K562 (cell line): ENCODE results near the gene MRAP2. TPM values are rescaled to one million over a fixed set of nuclear protein-coding genes. Genes with fewer than 3 reads are reported as not detected.

Experiments
- ELF1 ChIP-seq: fragments of 200-800 bp; sonication (Bioruptor generic); IDR thresholded peaks from 2 replicates; pipeline ENCODE4 v1.6.1; 2016; ENCODE audit warnings: missing genetic modification characterization, missing compliant biosample characterization
- MCM7 ChIP-seq, 2 experiments: fragments of 450-650 bp; IDR thresholded peaks; 2 replicates each; pipeline ENCODE4 v1.6.1; 2016 to 2018
- MEIS2 ChIP-seq: fragments of 450-650 bp; IDR thresholded peaks from 2 replicates; pipeline ENCODE4 v1.6.1; 2014; ENCODE audit warnings: mild to moderate bottlenecking; ENCODE audit not compliant: partially characterized antibody
- PHB2 ChIP-seq: fragments of 450-650 bp; IDR thresholded peaks from 2 replicates; pipeline ENCODE4 v1.6.1; 2017; ENCODE audit warnings: low read depth
- POLR2B ChIP-seq: fragments of 450-650 bp; IDR thresholded peaks from 2 replicates; pipeline ENCODE4 v1.6.1; 2018; ENCODE audit warnings: low read depth; ENCODE audit not compliant: partially characterized antibody
- SOX6 ChIP-seq: fragments of 450-650 bp; IDR thresholded peaks from 2 replicates; pipeline ENCODE4 v1.6.1; 2014; ENCODE audit warnings: mild to moderate bottlenecking
- TAL1 ChIP-seq: fragments of 450-650 bp; IDR thresholded peaks from 2 replicates; pipeline ENCODE4 v1.6.1; 2016; ENCODE audit warnings: mild to moderate bottlenecking
- TCFL5 ChIP-seq: fragments of 250-450 bp; sonication (Bioruptor Pico); conservative IDR thresholded peaks from 2 replicates; pipeline ENCODE4 v1.6.1; 2021; ENCODE audit warnings: mild to moderate bottlenecking, moderate library complexity, matching md5 sums
- ZNF239 ChIP-seq: fragments of 250-450 bp; sonication (Bioruptor Pico); IDR thresholded peaks from 2 replicates; pipeline ENCODE4 v1.4.0; 2020; ENCODE audit warnings: mild to moderate bottlenecking
- ZNF830 ChIP-seq: fragments of 250-450 bp; sonication (Bioruptor Pico); IDR thresholded peaks from 2 replicates; pipeline ENCODE4 v1.5.0; 2021; ENCODE audit warnings: mild to moderate bottlenecking
- polyA plus RNA-seq, 8 experiments: library from polyadenylated mRNA; depleted of rRNA in 4 of 8; stranded (reverse) in 5 of 8; unstranded in 3 of 8; fragments of >200 nt; fragmentation: Nextera tagmentation in 2 of 8; fragmentation: Illumina TruSeq in 1 of 8; extraction: Ambion mirVana in 2 of 8; extraction: Trizol in 1 of 8; gene quantifications; 2 replicates each; pipeline versions ENCODE4 v1.2.1 to v1.2.3, GENCODE V29; 2011 to 2014; ENCODE audit warnings: inconsistent platforms in 1 of 8, missing spikeins in 1 of 8
- total RNA-seq, 7 experiments: library from RNA; depleted of rRNA in 6 of 7; stranded (reverse); fragments of >200 nt in 6 of 7; fragmentation: Illumina TruSeq in 2 of 7; extraction: Trizol in 2 of 7; gene quantifications; 2 replicates each; pipeline versions ENCODE4 v1.2.1 to v1.2.3, GENCODE V29; 2011 to 2021; ENCODE audit warnings: low replicate concordance in 1 of 7
- TF ChIP-seq, protein P1 (sequence below): fragments of 450-650 bp; IDR thresholded peaks from 2 replicates; pipeline ENCODE4 v1.6.1; 2016
- TF ChIP-seq, protein P2 (sequence below): fragments of 250-450 bp; sonication (Bioruptor Pico); IDR thresholded peaks from 2 replicates; pipeline ENCODE4 v1.4.0; 2020; ENCODE audit warnings: mild to moderate bottlenecking

MRAP2 gene
- total and polyA plus RNA-seq, 9 of the 15 experiments (the other 6 are each of a cell fraction or from before 2014, with no cell fraction given): 5.9 to 38.9 (median 9.3) TPM

DNA sequence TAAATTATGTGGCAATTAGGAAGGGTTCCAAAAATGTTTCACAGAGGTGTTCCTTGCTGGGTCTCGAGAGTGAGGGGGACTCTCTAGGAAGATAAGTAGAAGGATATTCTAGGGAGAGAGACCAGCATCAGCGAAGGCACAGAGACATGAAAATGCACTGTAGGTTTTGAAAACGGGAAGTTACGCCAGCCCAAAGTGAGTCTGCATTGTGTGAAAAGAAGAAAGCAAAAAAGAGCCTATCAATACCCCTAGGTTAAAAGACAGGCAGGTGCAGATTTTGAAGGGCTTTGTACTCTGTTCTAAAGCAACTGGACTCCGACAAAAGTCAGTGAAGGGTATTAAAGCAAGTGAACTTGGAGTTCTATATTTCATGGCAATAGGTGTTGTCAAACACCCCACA lies 25.7 kb upstream of the MRAP2 start (continued):
- TF ChIP-seq, protein P1, sequence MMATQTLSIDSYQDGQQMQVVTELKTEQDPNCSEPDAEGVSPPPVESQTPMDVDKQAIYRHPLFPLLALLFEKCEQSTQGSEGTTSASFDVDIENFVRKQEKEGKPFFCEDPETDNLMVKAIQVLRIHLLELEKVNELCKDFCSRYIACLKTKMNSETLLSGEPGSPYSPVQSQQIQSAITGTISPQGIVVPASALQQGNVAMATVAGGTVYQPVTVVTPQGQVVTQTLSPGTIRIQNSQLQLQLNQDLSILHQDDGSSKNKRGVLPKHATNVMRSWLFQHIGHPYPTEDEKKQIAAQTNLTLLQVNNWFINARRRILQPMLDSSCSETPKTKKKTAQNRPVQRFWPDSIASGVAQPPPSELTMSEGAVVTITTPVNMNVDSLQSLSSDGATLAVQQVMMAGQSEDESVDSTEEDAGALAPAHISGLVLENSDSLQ: no peak
- TF ChIP-seq MEIS2: no peak
- TF ChIP-seq ELF1: no peak
- no peak for TF ChIP-seq TCFL5 (CRISPR knock-in tag)
- TF ChIP-seq, protein P2, sequence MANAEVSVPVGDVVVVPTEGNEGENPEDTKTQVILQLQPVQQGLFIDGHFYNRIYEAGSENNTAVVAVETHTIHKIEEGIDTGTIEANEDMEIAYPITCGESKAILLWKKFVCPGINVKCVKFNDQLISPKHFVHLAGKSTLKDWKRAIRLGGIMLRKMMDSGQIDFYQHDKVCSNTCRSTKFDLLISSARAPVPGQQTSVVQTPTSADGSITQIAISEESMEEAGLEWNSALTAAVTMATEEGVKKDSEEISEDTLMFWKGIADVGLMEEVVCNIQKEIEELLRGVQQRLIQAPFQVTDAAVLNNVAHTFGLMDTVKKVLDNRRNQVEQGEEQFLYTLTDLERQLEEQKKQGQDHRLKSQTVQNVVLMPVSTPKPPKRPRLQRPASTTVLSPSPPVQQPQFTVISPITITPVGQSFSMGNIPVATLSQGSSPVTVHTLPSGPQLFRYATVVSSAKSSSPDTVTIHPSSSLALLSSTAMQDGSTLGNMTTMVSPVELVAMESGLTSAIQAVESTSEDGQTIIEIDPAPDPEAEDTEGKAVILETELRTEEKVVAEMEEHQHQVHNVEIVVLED (CRISPR knock-in tag): no peak
- TF ChIP-seq SOX6: no peak
- TF ChIP-seq POLR2B: no peak
- no peak for TF ChIP-seq ZNF830 (CRISPR knock-in tag)
- TF ChIP-seq MCM7 (IDR thresholded peaks at IDR 0.05): no peak
- TF ChIP-seq TAL1: no peak
- TF ChIP-seq PHB2: no peak
- no peak for TF ChIP-seq ZNF239
